Activated CD8-positive, alpha-beta memory T cell treated with anti-CD3 and anti-CD28 coated beads, Interleukin-2, amount 50 U/mL, for 24 hours (primary cell): ENCODE data around the gene MRPL14.

Experiments used
- DNase-seq: peaks from one replicate; pipeline ENCODE4 v3.0.0-alpha.2; 2020; ENCODE audit errors: extremely low read depth

Gene MRPL14

DNA sequence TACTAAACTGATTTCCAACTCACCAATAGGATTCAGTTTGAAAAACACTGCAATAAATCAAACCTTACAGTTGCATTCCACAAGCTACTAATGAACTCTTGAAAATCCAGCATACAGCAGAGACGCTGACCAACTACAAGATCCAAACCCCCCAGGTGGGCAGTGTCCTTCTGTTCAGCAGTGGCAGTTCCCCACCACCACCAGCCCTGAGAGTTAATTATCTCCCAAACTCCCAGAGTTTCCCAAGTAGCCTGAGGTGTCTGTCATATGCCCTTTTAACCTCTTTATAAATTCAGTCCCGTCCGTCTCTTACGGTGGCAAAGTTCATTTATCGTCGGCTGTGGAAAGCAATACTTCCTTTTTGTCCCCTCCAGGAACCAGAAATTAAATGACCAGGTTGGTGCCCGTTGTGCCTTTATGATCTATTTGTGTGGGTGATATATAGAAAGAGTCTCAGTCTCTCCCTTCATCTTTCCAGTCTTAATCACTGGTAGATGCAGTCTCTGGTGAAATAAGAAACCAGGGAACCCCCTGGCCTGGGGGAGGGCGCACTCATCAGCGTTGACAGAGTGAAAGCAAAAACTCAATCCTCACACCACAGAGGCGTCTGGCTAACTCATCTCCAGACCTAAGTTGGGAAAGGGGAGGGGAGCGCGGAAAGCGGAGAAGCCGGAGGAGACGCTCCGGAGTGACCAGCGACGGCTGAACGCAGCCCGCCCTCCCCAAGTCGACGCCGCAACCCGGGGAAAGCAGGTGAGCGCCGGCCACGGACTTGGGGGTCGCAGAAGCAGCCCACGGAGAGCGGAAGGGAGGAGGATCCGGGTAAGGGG is 717 bp downstream of the MRPL14 start:
- DNase-seq: peak; percentile 78

DNA sequence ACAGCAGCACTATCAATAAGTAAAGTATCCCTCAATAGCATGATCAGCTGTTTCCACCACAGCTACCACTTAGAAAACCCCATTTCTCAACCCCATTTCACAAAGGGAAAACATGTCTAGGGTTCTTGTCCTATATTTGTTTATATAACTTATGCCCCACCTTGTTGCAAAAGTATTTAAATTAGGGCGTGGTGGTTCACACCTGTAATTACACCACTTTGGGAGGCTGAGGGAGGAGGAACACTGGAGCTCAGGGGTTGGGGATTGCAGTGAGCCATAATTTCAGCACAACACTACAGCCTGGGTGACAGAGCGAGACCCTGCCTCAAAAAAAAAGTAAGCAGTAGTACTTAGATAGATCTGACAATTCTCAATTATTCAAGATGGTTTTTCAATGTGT is 3.7 kb downstream of the MRPL14 start:
- no peak for DNase-seq

DNA sequence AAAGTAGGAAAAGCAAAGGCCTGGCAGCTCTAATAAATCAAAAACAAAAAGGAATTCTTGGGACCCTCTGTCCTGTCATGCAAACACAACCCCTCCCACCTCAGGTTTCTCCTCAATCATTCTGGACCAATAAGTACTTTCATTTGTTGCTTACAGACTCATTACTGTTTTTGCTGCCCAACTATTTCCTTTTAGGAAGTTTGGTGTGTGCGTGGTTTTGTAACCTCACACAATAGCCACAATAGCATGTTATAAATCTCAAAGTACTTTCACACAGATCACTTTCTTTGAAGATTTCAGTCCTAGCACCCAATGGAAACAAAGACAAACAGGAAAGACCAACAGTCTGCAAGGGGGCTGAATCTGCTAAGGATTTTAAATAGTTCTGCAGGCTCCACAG is 4.5 kb downstream of the MRPL14 start:
- DNase-seq: no peak

DNA sequence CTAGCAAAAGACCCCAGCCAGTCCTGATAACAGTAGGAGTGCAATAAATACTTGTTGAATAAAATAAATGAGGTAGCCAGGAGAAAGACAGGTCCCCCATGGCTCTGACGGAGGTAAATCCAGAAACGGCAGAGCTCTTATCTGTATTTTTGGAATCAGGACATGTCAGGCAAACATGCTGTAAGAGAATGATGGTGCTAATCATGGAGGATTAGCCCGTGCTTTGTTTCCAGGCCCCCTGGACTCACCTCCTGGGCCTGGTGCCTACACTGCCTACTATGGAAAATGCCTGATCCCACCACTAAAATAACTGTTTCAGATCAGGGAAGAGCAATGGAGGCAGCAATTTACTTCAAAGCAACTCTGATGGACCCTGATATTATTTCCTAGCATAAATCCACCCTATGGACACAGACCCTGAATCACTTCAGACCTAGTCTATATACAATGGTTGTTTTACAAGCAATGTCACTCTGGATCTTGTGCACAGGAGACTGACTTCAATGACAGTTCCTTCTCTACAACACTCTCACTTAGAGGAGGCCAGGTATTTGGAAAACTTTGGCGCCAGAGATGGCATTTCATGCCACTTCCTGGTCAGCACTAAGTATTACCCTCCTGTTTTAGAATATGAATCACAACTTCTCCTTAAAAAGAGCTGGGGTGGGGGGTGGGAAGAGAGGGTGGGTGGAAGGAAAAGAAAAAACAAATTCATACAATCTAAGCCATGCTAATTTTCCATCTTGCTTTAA is 6.4 kb downstream of the MRPL14 start:
- no peak for DNase-seq

DNA sequence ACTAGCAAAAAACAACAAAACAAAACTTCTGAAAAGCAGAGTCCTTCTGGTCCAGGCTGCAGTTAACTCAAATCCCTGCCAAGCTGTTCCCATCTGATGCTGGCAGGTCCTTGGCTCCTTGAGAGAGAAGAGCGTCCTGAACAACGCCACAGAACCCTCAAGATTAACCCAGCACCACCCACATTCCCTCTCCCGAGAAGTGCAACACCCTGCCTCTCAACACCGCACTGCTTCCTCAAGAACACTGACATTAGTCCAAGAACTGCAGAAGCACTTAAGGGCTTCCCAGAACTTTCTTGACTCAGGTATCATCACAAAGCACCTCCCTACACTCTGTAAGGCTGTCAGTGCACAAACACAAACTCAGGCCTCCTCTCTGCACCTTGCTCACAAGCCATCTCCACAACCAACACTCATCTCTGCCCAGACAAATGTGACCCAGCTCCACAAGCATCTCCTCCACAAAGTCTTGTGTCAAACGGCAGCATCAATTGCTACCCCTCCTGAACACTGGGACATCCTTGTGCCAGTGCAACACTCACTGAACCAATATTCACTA is 7.5 kb downstream of the MRPL14 start:
- DNase-seq: no peak

DNA sequence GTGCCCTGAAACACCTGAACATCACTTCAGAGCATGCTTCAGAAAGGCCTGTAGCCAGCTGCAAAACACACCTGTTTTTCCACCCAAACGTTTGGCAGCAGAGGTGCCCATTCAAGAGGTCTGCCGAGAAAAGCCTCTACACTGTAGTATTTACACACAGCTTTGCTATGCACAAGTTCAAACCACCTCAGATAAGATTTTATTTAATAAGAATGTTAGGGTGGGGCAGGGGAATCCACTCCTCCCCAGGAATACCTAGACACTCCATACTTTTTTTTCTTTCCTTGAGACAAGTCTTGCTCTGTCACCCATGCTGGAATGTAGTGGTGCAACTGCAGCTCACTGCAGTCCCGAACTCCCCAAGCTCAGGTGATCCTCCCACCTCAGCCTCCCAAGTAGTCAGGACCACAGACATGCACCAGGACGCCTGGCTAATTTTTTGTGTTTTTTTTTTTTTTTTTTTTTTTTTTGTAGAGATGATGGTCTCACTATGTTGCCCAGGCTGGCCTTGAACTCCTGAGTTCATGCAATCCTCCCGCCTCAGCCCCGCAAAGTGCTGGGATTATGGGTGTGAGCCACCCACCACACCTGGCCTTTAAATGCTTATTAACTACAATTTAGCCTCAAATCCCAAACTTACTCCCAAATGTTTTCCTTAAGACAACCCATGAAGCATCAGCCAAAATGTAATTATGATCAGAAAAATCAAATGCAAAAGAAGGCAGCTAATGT is 9.7 kb downstream of the MRPL14 start:
- DNase-seq: no peak

DNA sequence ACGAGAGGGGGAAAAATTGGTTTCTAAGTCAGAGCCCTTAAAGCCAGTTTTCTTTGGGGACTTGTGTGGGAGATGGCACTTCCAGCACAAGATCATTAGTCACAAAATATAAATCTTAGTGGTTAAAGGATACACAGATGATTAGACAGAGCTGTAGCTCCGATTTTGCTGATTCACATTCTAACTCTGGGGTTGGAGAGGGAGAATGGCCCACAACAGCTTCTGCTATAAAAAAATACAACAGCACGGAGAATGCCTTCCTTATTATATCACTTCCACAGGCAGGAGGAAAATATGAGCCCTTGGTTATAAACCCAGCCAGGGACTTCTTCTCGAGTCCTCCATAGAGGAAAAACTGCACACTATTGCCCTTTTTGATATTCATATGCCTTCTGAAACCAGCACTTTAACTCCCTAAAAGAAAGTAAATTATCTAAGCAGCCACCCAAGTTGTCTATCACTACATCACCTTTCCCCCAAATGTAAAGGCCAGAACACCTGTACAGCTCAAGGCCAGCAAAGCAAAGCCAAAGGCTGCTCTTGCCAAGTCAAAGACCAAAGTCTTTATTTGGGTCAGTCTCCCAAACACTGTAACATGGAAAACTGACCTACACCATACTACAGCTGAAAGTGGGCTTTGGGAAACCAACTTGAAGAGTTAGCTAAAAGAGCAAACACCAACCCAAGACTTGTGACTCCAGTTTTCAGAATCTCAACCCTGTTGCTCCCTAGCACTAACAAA is 10.4 kb downstream of the MRPL14 start:
- DNase-seq: no peak

DNA sequence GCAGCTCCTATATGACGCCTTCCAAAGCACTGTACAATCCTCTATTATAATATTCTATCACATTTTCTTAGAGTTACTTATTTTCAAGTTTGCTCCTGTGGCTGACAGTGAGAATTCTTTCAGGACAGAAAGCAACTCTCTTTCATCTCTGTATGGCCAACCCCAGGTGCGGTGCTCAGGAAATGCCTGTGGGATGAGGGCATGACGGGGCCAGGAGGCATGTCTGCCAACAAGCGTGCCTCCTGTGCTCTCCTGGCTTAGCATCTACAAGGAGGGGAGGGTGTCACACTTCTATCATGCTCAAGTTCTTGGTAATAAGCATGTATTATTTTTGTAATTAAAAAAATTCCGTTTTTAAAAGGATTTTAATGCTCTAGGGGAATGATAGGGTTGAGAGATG is 11.4 kb downstream of the MRPL14 start:
- no peak for DNase-seq

DNA sequence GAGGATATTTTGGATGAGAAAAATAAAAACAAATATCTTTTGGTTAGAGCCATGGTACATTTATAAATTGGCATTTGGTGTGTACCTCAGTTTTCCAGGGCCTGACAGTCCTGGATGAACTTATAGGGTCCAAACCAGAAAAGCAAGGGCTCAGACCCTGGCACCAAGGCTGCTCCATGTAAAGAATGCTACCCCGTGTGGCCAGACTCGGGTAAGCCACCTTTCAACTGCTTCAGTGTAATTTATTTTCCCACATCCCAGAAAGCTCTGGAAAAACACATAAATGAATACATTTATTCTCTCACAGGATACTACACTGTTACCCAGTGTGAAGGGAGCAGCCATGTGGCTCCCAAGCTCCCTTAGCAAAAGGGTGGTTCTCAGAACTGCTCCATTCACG is 13.8 kb downstream of the MRPL14 start:
- DNase-seq: no peak

DNA sequence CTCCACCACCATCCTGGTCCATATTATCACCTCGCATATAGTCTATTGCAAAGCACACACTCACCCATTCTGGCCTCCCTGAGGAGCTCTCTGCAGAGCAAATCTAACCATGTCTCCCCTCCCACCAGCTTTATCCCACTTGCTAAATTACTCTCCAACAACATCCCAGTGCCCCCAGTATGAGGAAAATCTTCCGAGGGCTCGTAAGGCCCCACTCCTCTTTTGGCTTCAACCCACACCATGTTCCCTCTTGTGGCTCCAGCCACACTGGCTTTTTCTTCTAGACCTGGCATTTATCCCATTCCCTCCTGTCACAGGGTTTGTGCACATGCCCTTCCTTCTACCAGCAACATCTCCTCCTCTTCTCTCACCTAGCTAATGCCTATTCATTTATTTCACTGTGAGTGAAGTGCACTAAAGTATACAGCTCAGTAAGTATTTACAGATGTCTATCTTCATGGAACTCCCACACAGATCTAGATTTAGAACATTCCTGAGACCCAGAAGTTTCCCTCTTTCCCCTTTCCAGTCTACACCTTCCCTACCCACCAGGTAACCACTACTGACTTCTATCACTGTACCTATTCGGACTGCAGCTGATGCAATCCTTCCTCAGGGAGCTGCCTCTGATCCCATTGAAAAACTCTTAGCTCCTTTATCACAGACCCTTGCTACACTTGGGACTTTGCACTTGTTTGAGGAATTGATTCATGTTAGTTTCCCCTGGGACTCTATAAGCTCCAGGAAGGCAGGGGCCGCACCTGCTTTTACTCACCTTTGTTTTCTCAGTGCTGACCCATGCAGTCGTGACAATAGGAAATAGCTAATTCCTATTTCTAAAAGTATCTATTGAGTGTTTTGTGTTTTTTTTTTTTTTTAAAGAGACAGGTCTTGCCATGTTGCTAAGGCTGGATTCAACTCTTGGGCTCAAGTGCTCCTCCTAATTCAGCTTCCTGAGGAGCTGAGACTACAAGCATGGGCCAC is 15.5 kb downstream of the MRPL14 start:
- DNase-seq: no peak

DNA sequence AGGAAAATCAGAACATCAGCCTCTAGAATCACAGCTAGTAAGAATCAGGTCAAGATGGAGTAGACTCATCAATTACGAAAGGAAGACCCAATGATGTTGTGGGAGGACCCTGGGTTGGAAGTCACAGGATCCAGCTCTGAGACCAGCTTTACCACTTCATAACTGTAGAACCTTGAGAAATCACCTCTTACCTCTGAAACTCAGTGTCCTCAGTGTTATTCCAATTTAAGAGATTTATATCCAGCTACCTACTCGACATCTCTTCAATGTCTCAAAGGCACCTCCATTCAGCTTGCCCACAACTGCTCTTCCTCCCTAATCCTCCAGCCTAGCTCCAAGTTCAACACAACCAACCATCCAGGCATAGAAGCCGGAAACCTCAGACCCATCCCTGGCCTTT is 16.3 kb downstream of the MRPL14 start:
- DNase-seq: no peak

DNA sequence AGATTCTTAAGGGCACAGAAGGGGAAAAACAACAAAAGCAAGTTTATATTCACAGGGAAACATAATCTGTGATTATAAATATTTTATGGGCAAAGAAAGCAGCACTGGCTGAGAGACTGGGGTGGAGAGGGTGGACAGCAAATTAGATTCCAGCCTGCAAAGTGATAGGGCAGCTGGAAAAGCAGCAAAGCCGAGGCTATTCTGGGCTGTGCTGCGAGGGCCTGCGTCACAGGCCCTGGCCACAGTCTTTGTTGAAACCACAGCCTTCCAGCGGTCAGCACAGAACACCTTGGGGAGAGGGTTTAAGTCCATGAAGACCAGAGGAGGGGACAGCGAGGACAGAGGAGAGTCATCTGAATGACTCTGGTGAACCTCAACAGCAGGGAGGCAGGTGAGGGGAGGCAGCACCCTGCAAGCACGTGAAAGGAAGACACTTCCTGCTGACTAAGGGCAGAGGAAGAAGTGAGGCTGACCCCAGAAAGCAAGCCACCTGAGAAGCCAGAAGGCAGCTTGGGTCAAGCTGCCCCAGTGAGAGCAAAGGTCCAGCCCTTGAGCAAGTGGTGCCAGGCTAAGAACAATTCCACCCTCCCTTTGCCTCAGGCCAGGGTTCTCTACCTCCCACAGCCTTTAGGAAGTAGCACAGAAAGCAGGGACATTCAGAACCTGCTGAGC is 17.1 kb downstream of the MRPL14 start:
- no peak for DNase-seq

DNA sequence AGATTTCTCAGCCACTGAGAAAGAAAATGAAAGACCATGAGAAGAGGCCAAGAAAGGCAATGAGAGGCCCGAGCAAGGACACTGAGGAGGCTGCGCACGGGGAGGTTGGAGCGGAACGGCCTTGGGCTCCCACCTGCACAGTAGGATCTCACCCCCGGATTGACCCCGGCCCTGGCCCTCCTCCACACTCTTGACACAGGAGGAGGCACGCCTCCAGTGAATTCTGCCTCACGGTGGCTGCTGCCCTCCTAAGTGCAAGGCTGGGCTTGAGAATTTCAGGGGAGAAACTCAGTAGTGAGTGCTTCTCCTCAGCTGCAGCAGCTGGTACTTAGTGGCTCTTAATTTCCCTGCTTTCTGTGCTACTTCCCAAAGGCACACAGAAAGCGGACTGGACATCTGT is 18.0 kb downstream of the MRPL14 start:
- DNase-seq: no peak

DNA sequence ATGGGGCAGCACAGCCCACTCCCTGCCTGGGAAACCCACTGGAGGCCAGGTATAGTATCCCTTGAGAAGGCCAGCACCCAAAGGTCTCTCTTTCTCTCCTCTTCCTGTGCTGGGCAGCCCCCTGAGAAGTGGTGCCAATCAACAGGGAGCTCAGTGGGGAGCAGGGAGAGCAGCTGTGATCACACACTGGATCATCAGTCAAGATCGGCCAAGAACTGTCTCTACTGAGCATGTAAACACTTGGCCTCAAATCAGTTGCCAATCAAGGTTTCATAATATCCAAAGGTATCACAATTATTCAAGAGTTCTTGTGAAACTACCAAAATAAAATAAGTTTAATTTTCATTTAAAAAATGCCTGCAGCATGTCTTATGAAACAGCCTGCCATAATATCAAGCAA is 18.8 kb downstream of the MRPL14 start:
- no peak for DNase-seq

DNA sequence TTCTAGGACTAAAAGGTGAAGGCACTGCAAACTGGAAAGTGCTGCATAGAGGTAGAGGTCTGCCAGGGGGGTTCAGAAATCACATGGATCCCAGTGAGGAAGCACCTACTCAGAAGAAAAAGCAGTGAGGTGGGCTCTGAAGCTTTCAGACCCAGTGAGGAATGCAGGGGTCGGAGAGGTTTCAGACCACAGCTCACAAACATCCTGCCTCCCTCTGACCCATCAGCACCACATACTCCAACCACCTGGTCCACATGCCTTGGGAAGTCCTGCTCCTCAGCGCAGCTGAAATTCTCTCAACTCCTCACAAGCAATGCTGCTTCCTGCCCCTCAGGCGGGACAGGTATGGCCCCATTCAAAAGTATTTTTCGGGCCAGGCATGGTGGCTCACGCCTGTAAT is 20.2 kb downstream of the MRPL14 start:
- no peak for DNase-seq

DNA sequence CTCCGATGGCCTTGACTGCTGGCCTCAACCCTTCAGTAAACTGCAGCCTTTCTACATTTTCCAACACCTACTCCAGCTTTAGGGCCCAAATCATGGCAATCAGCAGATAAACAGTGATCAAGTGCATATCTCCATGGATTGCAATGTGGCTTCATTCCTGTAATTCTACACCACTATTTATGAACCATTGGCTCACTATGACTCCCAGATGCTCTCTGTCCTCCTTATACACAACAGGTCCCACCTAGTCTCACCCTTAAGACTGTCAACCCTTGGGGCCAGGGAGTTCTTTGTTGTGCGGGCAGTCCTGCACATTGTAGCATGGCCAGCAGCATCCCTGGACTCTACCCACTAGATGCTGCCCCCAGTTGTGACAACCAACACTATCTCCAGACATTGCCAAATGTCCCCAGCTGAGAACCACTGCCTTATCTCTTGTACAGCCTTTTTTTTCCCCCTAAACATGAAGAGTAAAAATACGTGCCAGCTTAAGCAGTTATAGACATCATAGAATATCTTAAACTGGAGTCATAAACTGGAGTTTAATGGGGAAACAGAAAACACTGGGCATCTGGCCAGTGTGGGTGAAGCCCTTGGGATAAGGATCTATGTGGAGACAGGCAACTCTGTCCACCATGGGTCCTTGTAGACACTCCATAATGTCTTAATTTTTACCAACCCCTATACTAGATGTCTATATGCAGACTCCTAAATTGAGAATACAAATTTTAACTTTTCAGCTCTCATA is 21.1 kb downstream of the MRPL14 start:
- DNase-seq: no peak

DNA sequence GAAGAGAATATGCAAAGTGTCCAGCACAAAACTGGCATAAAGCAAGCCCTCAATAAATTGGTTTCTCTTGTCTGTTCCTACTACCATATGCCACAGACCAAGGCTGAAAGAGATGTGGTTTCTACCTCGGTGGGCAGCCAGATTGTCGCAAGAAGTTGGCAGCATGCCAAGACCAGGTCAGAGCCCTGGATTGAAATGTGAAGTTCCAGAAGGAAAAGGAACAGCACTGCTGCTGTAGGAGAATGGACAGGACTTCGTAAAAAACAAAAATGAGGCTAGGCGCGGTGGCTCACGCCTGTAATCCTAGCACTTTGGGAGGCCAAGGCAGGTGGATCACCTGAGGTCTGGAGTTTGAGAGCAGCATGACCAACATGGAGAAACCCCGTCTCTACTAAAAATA is 22.1 kb downstream of the MRPL14 start:
- DNase-seq: no peak

DNA sequence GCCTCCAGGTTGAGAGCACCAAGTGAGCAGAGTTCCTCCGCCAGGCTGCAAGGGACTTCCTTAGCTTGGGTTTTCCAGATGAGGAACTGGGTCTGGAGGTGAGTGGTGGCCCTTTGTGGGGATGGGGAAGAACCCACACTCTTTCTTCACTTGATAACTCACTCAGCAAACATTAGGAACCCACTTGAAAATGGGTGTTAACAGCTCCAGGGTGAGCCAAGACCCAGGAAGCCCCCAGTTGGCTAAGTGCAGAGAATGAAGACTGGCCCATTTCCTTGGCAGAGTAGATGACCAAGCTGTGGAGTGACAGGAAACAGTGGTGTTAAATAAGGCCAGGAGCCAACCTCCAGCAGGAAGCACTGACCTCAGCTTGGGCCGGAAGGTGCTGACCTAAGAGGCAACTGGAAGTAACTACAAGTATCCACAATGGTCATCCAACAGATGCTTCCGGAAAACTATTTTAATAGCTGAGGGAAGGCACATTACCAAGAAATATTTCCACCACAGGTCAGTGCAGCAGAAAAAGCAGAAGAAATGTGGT is 22.7 kb downstream of the MRPL14 start:
- DNase-seq: no peak

DNA sequence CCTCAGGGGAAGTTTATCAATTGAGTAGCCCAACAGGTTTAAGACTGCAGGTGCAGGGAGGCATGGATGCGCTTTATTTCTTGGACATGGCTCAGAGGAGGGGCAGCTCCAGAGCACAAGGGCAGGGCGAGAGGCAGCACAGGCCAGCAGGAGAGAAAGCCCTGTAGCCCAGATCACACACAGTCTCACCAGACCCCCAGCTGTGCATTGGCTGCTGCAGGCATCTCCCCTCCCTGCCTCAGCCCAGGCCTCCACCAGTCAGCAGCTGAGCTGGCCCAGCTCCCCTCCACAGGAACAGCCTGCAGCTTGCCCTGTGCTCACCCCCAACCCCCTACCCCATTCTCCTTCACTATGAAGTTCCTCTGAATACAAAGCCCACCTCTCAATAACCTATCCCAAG is 24.7 kb downstream of the MRPL14 start:
- DNase-seq: no peak
